Fibroblast of the aortic adventitia (primary cell): Measurements from ENCODE around the gene DUS3L. TPM values are rescaled to one million over a fixed set of nuclear protein-coding genes. Genes with fewer than 3 reads are reported as not detected.

ENCODE experiments used
- DNase-seq: peaks from one replicate; pipeline ENCODE4 v3.0.0-alpha.2; 2010; ENCODE audit warnings: low read depth
- H3K4me3 ChIP-seq: 2 replicates; pipeline ENCODE4 v1.5.1; 2011; ENCODE audit warnings: low read depth, mild to moderate bottlenecking, control low read depth, low read length, moderate library complexity
- total RNA-seq: library from RNA; depleted of rRNA; stranded (reverse); fragments of >200 nt; gene quantifications from 2 replicates; pipeline ENCODE4 v1.2.3, GENCODE V29; 2012; ENCODE audit warnings: low replicate concordance
- TF ChIP-seq, protein P1 (sequence below): IDR thresholded peaks from 2 replicates; pipeline ENCODE4 v1.5.1; 2011; ENCODE audit warnings: mild to moderate bottlenecking, low read length, control low read depth, inconsistent platforms; ENCODE audit not compliant: insufficient read depth

DUS3L gene
- total RNA-seq, 1 donor = 16.9 TPM

DNA sequence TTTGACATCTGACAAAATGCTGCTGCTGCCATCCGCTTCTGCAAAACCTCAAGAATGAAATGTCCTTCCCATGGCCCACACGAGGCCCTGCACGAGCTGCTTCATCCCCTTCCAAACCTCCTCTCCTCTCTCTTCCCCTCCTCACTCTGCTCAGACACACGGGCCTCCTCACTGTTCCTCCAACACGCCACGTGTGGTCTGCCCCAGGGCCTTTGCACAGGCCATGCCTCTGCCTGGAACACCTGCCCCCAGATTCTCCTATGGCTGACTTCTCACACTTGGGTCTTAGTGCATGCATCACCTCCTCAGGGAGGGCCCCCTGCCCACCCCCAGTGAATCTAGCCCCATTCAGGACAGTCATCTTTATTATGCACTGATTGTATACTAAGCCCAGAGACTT is 29.8 kb upstream of the DUS3L start:
- TF ChIP-seq, protein P1, sequence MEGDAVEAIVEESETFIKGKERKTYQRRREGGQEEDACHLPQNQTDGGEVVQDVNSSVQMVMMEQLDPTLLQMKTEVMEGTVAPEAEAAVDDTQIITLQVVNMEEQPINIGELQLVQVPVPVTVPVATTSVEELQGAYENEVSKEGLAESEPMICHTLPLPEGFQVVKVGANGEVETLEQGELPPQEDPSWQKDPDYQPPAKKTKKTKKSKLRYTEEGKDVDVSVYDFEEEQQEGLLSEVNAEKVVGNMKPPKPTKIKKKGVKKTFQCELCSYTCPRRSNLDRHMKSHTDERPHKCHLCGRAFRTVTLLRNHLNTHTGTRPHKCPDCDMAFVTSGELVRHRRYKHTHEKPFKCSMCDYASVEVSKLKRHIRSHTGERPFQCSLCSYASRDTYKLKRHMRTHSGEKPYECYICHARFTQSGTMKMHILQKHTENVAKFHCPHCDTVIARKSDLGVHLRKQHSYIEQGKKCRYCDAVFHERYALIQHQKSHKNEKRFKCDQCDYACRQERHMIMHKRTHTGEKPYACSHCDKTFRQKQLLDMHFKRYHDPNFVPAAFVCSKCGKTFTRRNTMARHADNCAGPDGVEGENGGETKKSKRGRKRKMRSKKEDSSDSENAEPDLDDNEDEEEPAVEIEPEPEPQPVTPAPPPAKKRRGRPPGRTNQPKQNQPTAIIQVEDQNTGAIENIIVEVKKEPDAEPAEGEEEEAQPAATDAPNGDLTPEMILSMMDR = no peak
- H3K4me3 ChIP-seq = no peak overlapping the region
- DNase-seq = no peak

DNA sequence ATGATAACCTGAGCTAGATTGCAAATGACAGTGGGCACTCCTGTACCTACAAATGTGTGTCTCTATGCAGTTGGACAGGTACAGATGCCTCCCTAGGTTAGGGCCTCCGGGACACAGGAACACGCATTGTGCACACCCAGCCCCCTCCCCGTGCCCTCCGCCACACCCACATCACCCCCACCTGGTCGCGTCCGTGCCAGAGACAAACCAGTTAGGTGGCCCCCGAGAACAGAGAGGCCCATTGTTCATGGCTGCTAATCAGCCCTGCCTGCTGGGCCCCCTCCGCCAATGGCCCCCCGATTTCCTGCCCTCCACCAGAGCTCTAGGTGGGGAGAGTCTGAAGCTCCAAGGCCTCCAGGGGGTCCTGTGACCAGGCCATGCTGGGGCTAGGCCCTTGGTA is 27.6 kb upstream of the DUS3L start:
- no peak for DNase-seq
- TF ChIP-seq, protein P1 = no peak
- H3K4me3 ChIP-seq = no peak overlapping the region

DNA sequence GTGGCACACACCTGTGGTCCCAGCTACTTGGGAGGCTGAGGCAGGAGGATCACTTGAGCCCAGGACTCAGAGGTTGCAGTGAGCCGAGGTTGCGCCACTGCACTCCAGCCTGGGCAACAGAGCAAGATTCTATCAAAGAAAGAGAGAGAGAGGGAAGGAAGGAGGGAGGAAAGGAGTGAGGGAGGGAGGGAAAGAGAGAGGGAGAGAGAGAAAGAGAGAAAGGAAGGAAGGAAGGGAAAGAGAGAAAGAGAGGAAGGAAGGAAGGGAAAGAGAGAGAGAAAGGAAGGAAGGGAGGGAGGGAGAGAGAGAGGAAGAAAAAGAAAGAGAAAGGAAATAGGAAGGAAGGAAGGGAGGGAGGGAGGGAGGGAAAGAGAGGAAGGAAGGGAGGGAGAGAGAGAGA is 26.3 kb upstream of the DUS3L start:
- TF ChIP-seq, protein P1 = no peak
- no peak overlapping the region for H3K4me3 ChIP-seq
- DNase-seq = no peak

DNA sequence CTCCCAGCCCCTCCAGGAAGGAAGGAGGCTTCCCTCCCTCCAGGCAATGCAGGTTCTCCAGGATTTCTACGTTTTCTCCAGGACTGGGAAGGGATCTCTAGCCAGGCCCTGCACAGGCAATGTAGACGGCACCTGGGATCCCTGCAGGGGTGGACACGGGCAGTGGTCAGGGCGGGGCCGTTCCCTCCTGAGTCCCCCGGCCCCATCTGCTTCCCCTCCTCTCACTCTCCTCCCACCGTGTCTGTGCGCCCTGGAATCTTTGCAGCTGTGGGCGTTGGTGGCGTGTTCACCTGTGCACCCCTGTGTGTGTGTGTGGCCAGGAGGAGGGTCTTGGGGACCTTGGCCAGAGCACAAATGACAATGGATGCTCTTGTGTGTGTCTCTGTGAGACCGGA is 23.9 kb upstream of the DUS3L start:
- no peak for DNase-seq
- TF ChIP-seq, protein P1 = no peak
- no peak overlapping the region for H3K4me3 ChIP-seq

DNA sequence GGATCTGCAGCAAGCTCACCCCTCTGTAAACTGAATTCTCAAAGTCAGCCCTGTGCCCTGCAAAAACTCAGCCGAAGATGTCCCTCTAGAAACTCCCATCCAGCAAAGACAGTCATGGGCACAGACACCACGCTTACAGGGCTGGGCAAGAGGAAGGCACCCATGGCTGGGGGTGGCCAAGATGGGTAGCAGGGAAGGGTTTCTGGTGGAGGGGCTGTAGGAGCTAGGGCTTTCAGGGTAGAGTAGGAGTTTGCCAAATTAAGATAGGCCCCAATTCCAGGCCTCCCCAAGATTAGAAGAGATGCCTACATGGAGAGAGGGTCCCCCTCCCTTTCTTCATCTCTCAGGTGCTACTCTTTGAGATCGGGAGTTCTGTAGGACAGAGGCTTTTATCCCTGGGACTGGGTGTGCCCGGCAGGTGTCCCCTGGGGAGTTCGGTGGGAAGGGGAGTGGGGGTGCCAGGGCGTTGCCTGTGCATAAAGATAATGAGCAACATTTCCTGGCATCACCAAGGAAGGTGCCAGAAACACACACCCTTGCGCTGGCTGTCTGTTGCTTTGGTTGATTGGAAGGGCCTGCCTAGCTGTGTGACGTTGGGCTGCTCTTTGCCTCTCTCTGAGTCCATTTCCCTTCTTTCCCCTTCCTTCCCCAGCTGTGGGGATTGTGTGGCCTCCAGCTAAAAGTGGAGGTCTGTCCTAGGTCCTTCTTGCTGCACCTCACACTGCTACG is 23.3 kb upstream of the DUS3L start:
- H3K4me3 ChIP-seq = no peak overlapping the region
- TF ChIP-seq, protein P1 = no peak
- DNase-seq = no peak

DNA sequence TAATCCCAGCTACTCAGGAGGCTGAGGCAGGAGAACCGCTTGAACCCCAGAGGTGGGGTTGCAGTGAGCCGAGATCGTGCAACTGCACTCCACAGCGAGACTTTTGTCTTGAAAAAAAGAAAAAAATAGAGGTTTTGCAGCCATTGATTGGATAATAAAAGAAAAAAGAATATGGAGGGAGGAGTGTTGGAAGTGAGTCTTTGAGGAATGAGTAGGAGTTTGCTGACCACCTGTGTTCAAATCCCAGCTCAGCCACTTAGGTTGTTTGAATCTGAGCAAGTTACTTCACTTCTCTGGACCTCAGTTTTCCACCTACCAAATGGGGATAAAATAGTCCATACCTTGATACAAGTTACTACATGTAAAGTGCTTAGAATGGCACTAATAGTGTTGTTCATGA is 20.2 kb upstream of the DUS3L start:
- no peak overlapping the region for H3K4me3 ChIP-seq
- TF ChIP-seq, protein P1 = no peak
- DNase-seq = no peak

DNA sequence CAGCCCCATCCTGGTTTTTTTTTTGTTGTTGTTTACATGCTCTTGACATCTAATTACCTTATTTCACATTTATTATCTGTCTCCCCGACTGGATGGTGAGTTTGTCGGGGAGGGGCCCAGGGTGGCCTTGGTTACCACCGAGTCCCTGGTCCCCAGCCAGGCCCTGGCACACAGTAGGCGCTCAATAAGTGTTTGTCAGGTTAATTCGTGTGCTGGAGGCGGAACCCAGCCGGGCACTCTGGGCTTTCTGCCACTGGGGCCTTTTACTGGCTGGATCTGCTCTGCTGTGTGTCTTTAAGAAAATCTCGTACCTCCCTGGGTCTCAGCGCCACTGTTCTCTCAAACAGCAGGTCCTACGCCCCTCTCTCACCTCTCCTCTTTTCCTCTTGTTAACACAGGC is 18.5 kb upstream of the DUS3L start:
- DNase-seq = no peak
- TF ChIP-seq, protein P1 = no peak
- H3K4me3 ChIP-seq = no peak overlapping the region
